AG09309 (cell line): ENCODE results near the gene NUMA1.
A peak's percentile ranks its signal among the peaks of the same experiment; 100 is the strongest.

Source experiments
- DNase-seq: peaks from one replicate; pipeline ENCODE4 v3.0.0-alpha.2; 2010; ENCODE audit warnings: low read depth
- H3K4me3 ChIP-seq: 2 replicates; pipeline ENCODE4 v1.5.1; 2011; ENCODE audit warnings: mild to moderate bottlenecking, low read depth, low read length, moderate library complexity; ENCODE audit not compliant: control insufficient read depth
- TF ChIP-seq, protein P1 (sequence below): IDR thresholded peaks from 2 replicates; pipeline ENCODE4 v1.5.1; 2011; ENCODE audit warnings: mild to moderate bottlenecking, low read depth, low read length, inconsistent platforms; ENCODE audit not compliant: insufficient read depth, control insufficient read depth; ENCODE audit errors: missing control alignments

Gene NUMA1

DNA sequence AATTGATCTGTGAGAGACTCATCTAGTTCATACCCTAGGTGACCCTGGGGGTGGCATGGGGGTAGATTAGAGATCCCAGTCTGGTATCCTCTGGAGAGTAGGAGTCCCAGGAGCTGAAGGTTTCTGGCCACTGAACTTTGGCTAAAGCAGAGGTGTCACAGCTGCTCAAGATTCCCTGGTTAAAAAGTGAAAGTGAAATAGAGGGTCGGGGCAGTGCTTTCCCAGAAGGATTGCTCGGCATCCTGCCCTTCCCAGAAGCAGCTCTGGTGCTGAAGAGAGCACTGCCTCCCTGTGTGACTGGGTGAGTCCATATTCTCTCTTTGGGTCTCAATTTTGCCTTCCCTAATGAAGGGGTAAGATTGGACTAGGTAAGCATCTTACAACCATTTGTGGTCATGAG is 81.0 kb downstream of the NUMA1 start:
- no peak for DNase-seq
- peak overlapping the region; percentile 5; the same call in 1 of the 2 replicates for H3K4me3 ChIP-seq
- TF ChIP-seq, protein P1, sequence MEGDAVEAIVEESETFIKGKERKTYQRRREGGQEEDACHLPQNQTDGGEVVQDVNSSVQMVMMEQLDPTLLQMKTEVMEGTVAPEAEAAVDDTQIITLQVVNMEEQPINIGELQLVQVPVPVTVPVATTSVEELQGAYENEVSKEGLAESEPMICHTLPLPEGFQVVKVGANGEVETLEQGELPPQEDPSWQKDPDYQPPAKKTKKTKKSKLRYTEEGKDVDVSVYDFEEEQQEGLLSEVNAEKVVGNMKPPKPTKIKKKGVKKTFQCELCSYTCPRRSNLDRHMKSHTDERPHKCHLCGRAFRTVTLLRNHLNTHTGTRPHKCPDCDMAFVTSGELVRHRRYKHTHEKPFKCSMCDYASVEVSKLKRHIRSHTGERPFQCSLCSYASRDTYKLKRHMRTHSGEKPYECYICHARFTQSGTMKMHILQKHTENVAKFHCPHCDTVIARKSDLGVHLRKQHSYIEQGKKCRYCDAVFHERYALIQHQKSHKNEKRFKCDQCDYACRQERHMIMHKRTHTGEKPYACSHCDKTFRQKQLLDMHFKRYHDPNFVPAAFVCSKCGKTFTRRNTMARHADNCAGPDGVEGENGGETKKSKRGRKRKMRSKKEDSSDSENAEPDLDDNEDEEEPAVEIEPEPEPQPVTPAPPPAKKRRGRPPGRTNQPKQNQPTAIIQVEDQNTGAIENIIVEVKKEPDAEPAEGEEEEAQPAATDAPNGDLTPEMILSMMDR: no peak

DNA sequence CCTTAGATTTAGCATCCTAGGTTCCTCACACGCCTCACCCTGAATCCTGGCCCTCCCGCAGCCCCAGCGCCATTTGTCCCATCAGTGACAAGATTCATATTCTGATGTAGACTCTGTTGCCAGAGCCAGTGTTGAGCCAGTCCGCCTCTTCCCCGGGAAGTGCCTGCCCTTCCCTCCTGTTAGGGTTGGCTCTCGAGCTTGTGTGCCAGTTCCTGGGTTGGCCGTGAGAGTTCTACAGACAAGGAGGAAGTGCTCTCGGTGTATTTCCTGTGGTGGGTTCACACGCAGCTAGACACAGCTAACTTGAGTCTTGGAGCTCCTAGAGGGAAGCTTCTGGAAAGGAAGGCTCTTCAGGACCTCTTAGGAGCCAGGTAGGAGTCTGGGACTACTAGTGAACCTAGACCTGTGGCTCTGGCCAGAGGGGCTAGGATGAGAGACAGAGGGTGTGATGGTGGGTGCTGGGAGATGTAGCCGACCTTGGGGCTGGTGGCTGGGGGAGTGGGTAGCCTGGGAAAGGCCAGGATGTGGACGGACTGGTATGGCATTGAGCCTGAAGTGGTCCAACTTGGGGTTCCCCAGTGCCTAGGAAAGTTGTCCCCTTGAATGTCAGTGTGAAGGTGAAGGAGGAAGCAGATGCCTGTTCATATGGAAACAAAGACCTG is 81.6 kb downstream of the NUMA1 start, which contains the start of gene IL18BP:
Gene IL18BP, plus strand, starts transcription at position 261 of the 662 bp plus-strand sequence. CDS start 1,076 bp downstream, outside the sequence.
- H3K4me3 ChIP-seq: peak within 1 kb of the TSS; percentile 5; the same call in 1 of the 2 replicates
- TF ChIP-seq, protein P1: no peak
- DNase-seq: no peak

DNA sequence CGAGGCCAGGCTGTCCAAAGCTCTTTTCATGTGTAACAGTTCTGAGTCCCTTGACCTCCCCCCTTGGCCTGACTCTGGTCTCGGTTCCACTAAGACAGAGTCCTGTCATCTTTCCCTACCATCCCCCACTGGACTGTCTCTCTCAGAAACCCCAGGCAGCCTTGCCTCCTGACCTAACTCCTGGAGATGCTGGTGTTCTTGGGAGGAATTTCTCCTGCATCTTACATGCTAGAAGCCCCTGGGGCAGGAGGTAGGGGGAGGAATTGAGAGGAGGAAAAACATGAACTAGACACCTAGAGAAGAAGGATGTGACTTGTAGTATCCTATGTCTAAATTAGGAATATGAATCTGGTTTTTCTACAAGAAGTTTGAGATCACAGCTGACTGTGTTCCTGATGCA is 82.3 kb downstream of the NUMA1 start:
- no peak for DNase-seq
- TF ChIP-seq, protein P1: no peak
- no peak overlapping the region for H3K4me3 ChIP-seq

DNA sequence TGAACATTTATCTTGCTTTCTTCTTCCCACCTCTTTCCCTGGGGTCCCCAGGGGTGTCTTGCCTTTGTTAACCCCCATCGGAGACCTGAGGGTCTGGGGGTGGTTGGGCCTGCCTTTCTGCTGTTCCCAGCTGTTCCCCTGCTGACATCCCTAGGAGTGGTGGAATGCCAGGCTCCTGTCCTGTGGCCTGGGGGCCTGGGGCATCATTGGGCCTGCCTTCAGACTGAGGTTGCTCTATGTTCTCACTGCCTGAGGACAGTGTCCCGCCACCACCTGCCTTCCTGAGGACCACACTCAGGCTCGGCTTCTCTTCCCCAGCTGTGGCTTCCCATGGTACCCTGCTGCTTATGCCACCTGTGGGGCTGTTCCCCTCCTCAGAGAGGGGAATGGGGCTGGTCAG is 82.7 kb downstream of the NUMA1 start:
- H3K4me3 ChIP-seq: no peak overlapping the region
- TF ChIP-seq, protein P1: no peak
- DNase-seq: no peak

DNA sequence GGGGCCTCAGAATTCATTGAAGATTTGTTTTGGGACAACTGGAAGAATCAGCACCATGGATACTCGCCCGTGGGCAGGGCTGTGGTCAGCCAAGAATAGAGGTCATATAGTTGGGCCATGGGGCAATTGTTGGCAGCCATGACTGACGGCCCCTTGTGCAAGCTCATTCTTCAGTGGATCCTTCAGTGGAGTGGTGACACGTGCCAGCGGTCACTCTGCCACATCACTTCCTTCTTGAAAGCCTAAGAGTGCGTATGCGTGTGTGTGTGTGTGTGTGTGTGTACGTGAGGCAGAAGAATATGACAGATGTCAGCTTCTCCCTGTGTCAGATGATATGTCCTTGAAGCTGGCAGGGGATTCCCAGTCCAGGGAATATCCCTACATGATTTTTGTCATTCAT is 83.4 kb downstream of the NUMA1 start:
- DNase-seq: no peak
- H3K4me3 ChIP-seq: no peak overlapping the region
- TF ChIP-seq, protein P1: no peak

DNA sequence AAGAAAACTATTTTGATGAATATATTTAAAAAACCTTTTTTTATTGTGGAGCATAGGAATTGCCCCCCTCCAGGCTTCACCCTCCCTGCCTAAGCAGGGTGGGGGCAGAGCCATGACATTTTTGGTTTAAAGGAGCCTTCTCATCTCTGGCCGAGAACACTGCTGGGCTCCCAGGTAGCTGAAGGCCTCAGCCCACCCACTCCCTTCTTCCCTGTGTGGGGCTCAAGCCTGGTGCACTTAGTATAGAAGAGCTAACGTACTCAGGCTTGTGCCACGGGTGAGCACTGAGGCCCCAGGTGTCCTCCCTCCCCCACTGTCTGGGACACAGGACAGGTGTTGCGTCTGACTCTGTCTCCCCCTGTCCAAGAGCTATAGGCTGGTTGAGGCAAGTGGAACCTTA is 83.8 kb downstream of the NUMA1 start:
- TF ChIP-seq, protein P1: no peak
- DNase-seq: no peak
- no peak overlapping the region for H3K4me3 ChIP-seq

DNA sequence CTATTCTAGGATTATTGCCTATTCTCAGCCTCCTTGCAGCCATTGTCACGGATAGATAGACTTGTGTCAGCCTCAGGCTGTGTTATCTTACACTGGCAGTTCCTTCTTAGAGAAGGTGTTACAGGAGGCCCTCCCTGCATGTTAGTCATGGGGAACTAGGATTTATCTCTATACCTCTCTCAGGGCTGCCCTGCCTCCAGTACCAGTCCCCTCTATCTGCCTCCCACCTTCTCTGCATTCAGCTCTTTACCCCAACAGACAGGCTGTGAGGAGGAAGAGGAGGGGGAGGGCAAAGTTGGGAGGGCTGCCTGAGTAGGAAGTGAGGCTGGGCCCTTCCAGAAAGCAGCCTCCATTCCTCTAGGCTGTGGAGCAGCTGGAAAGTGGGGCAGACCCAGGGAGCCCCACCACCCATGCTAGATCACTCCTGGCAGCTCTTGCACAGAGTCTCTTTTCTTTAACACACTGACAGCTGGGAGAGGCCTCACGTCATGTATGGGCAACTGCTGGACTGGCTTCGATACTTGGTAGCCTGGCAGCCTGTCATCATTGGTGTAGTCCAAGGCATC is 84.5 kb downstream of the NUMA1 start:
- no peak for DNase-seq
- TF ChIP-seq, protein P1: no peak
- H3K4me3 ChIP-seq: no peak overlapping the region
